Mucosa of descending colon (tissue), 3 donors: Measurements from ENCODE around the gene LAMA2. TPM values are rescaled to one million over a fixed set of nuclear protein-coding genes. Genes with fewer than 3 reads are reported as not detected.

Source experiments
- ATAC-seq: fragments of 200-7000 bp; cut with Tn5 transposase; one replicate; pipeline ENCODE4 v1.9.1; 2020; ENCODE audit warnings: mild to moderate bottlenecking, moderate library complexity
- DNase-seq, 3 donors: peaks; one replicate each; pipeline ENCODE4 v3.0.0-alpha.2; 2020
- H3K36me3 ChIP-seq: fragments of 200-600 bp; one replicate; pipeline ENCODE4 v1.8.0; 2021; ENCODE audit warnings: low read depth, mild to moderate bottlenecking
- H3K4me1 ChIP-seq: fragments of 200-600 bp; one replicate; pipeline ENCODE4 v1.8.0; 2021; ENCODE audit warnings: low read depth, mild to moderate bottlenecking
- H3K4me3 ChIP-seq: fragments of 200-600 bp; one replicate; pipeline ENCODE4 v1.8.0; 2021; ENCODE audit warnings: mild to moderate bottlenecking
- H3K9me3 ChIP-seq: fragments of 200-600 bp; one replicate; pipeline ENCODE4 v1.8.0; 2021; ENCODE audit warnings: mild to moderate bottlenecking
- CTCF ChIP-seq: fragments of 200-600 bp; IDR thresholded peaks from one replicate; pipeline ENCODE4 v1.8.0; 2022; ENCODE audit warnings: antibody characterized with exemption, mild to moderate bottlenecking
- intact Hi-C, 2 donors: fragments of 100-400 bp; cut with DNase I in 1 of 2; cut with micrococcal nuclease in 1 of 2; formaldehyde crosslinking; loops; one replicate each; pipeline versions ENCODE4 v1.11.0 to v1.11.1; 2022; cut with DNase I, micrococcal nuclease
- total RNA-seq, 3 donors: library from RNA; stranded (reverse); fragmentation: NEBNext Ultra II Directional in 2 of 3; extraction: Animal tissue kit (Norgen Biotek cat#: 25700) in 2 of 3; gene quantifications; one replicate each; pipeline versions ENCODE4 v1.2.1 to v1.2.4, GENCODE V29; 2021 to 2023
- donor health status: DM: no; HTN: no; CAD: no; lungs with moderate emphysema.
- donor health status: DM: no; HTN: no; CAD: no.
- donor health status: DM: no; HTN: yes; CAD: no.

The LAMA2 gene
- total RNA-seq, 3 donors from 2014 or later = 3.6 to 29.4 (median 18.4) TPM

- intact Hi-C loops = no loop called here
- DNase-seq = no peak
Measured at GRCh38 chr6:129200151-129200550, 317.2 kb downstream of the LAMA2 start.

GRCh38 chr6:129203190-129203900 is 320.4 kb downstream of the LAMA2 start:
- intact Hi-C loops = no loop called here
- DNase-seq (no peak), ATAC-seq (no peak)
- TF ChIP-seq CTCF = no peak
- Histone ChIP-seq H3K4me3 (no peak overlapping the region), H3K36me3 (no peaks in the 10 kb centered on the region), H3K9me3 (no peaks in the 10 kb centered on the region), H3K4me1 (no peaks in the 10 kb centered on the region)

More at GRCh38 chr6:129200151-129200550, 317.2 kb downstream of the LAMA2 start:
- no peak for TF ChIP-seq CTCF
- ATAC-seq = no peak
- H3K36me3 ChIP-seq = no peaks in the 10 kb centered on the region
- no peaks in the 10 kb centered on the region for H3K4me1 ChIP-seq
- H3K9me3 ChIP-seq = no peaks in the 10 kb centered on the region
- no peak overlapping the region for H3K4me3 ChIP-seq

DNA sequence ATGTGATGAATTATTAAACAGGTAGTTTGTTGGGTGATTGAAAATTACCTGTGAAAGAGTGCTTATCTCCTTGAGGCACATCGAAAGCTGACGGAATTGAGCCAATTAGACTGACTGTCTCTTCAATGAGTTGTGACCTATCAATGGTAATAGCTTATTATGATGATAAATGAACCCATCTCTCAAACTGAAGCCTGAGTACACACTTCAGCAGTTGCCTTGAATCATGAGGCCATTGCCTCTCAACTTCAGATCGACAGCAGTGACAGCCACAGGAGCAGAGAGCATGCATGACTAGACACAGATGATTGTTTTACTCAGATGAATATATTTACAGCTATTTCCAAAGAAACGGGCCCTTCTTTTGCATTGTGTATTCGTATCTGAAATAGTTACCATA is 323.9 kb downstream of the LAMA2 start:
- intact Hi-C loops = no loop called here
- no peak for DNase-seq
- H3K4me3 ChIP-seq = no peak overlapping the region
- no peaks in the 10 kb centered on the region for H3K9me3 ChIP-seq
- ATAC-seq = no peak
- no peak for TF ChIP-seq CTCF
- H3K4me1 ChIP-seq = no peaks in the 10 kb centered on the region
- no peaks in the 10 kb centered on the region for H3K36me3 ChIP-seq

DNA sequence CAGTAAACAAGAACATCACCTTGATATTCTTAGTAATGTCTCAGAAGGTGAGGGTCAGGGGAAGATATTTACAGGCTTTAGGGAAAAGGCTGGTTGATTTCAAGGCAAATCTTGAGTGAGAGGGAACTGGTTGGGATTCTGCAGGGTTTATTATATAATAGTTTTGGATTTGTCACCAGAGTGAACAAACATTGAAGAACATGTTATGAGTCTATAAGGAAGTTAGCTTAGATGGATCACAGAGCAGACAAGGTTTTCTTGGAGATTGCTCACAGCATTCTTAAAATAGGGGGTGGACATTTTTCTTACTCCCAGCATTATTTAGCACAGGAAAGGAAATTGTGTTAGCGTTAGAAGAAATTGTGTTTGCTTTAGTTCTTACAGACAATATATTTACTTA is 324.9 kb downstream of the LAMA2 start:
- peak; percentile 46 for ATAC-seq
- no peak overlapping the region for H3K4me3 ChIP-seq
- H3K36me3 ChIP-seq = no peaks in the 10 kb centered on the region
- no peak for TF ChIP-seq CTCF
- intact Hi-C loops = no loop called here
- no peaks in the 10 kb centered on the region for H3K9me3 ChIP-seq
- H3K4me1 ChIP-seq = no peaks in the 10 kb centered on the region
- DNase-seq = no peak

DNA sequence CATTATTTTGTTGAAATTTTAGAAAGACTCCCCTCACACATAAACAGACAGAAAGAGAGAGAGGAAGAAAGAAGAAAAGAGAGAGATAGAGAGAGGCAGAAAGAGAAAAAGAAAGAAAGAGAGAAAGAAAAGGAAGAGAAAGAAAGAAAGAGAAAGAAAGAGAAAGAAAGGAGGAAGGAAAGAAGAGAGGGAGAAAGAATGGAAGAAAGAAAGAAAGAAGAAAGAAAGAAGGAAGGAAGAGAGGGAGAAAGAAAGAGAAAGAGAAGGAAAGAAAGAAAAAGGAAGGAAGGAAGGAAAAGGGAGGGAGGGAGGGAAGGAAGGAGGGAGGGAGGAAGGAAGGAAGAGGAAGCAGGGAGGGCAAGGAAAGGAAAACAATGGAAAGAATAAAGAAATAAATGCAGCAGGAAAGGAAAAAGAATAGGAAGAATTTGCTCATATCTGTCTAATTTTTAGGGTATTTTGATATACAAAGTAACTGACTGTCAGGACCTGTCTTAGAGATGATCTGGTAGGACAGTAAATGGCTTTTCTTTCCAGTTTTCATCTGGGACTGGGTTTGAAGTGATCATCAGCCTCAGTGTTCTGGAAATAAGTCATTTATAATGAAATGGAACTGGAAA is 325.6 kb downstream of the LAMA2 start:
- no peaks in the 10 kb centered on the region for H3K36me3 ChIP-seq
- no peak overlapping the region for H3K4me3 ChIP-seq
- DNase-seq = no peak
- TF ChIP-seq CTCF = no peak
- no peak for ATAC-seq
- intact Hi-C loops = no loop called here
- no peaks in the 10 kb centered on the region for H3K4me1 ChIP-seq
- H3K9me3 ChIP-seq = no peaks in the 10 kb centered on the region
